ENCODE data around the gene TMEM247.

Gene TMEM247

GRCh38 chr2:46435796-46436360, 43.5 kb upstream of the TMEM247 start:
- TF ChIP-seq SIN3A (IDR thresholded peaks at IDR 0.05; ENCODE audit: borderline replicate concordance, insufficient read depth, low read length) (no peak), REST (IDR thresholded peaks at IDR 0.05; ENCODE audit: insufficient read depth in 1 of 2, low read depth in 2 of 2, low read length in 2 of 2) (no peak), TAF1 (IDR thresholded peaks at IDR 0.05; ENCODE audit: borderline replicate concordance, insufficient read depth, low read length) (no peak), FOXP2 (optimal IDR thresholded peaks at IDR 0.05; ENCODE audit: borderline replicate concordance, extremely low read depth, extremely low read length, insufficient read depth) (no peak), POLR2AphosphoS5 (IDR thresholded peaks at IDR 0.05; ENCODE audit: low read depth, low read length) (no peak)

GRCh38 chr2:46436800-46437199, 42.6 kb upstream of the TMEM247 start:
- TF ChIP-seq FOXP2 (optimal IDR thresholded peaks at IDR 0.05; ENCODE audit: borderline replicate concordance, extremely low read depth, extremely low read length, insufficient read depth) (no peak), SIN3A (IDR thresholded peaks at IDR 0.05; ENCODE audit: borderline replicate concordance, insufficient read depth, low read length) (no peak), POLR2AphosphoS5 (IDR thresholded peaks at IDR 0.05; ENCODE audit: low read depth, low read length) (no peak), TAF1 (IDR thresholded peaks at IDR 0.05; ENCODE audit: borderline replicate concordance, insufficient read depth, low read length) (no peak), REST (IDR thresholded peaks at IDR 0.05; ENCODE audit: insufficient read depth in 1 of 2, low read depth in 2 of 2, low read length in 2 of 2) (no peak)

GRCh38 chr2:46438102-46438501, 41.3 kb upstream of the TMEM247 start:
- TF ChIP-seq POLR2AphosphoS5 (IDR thresholded peaks at IDR 0.05; ENCODE audit: low read depth, low read length) (no peak), TAF1 (IDR thresholded peaks at IDR 0.05; ENCODE audit: borderline replicate concordance, insufficient read depth, low read length) (no peak), FOXP2 (optimal IDR thresholded peaks at IDR 0.05; ENCODE audit: borderline replicate concordance, extremely low read depth, extremely low read length, insufficient read depth) (no peak), SIN3A (IDR thresholded peaks at IDR 0.05; ENCODE audit: borderline replicate concordance, insufficient read depth, low read length) (no peak), REST (IDR thresholded peaks at IDR 0.05; ENCODE audit: insufficient read depth in 1 of 2, low read depth in 2 of 2, low read length in 2 of 2) (no peak)

GRCh38 chr2:46438794-46439193, 40.6 kb upstream of the TMEM247 start:
- TF ChIP-seq SIN3A (IDR thresholded peaks at IDR 0.05; ENCODE audit: borderline replicate concordance, insufficient read depth, low read length): no peak
- TF ChIP-seq TAF1 (IDR thresholded peaks at IDR 0.05; ENCODE audit: borderline replicate concordance, insufficient read depth, low read length): no peak
- TF ChIP-seq REST (IDR thresholded peaks at IDR 0.05; ENCODE audit: insufficient read depth in 1 of 2, low read depth in 2 of 2, low read length in 2 of 2): no peak
- TF ChIP-seq POLR2AphosphoS5 (IDR thresholded peaks at IDR 0.05; ENCODE audit: low read depth, low read length): no peak

- TF ChIP-seq SIN3A (IDR thresholded peaks at IDR 0.05; ENCODE audit: borderline replicate concordance, insufficient read depth, low read length) (no peak), TAF1 (IDR thresholded peaks at IDR 0.05; ENCODE audit: borderline replicate concordance, insufficient read depth, low read length) (no peak), REST (IDR thresholded peaks at IDR 0.05; ENCODE audit: insufficient read depth in 1 of 2, low read depth in 2 of 2, low read length in 2 of 2) (no peak), POLR2AphosphoS5 (IDR thresholded peaks at IDR 0.05; ENCODE audit: low read depth, low read length) (no peak), FOXP2 (optimal IDR thresholded peaks at IDR 0.05; ENCODE audit: borderline replicate concordance, extremely low read depth, extremely low read length, insufficient read depth) (no peak)
Measured at GRCh38 chr2:46439582-46439981, 39.8 kb upstream of the TMEM247 start.

Data from PFSK-1 (cell line).